Lower leg skin (tissue), 3 donors: Measurements from ENCODE around the gene SLC22A23.

ENCODE experiments used
- POLR2A ChIP-seq, 2 donors: fragments of 450-650 bp; IDR thresholded peaks; one replicate each; pipeline ENCODE4 v1.6.1; 2016 to 2017; ENCODE audit warnings: antibody characterized with exemption in 2 of 2, mild to moderate bottlenecking in 1 of 2, moderate library complexity in 1 of 2
- TF ChIP-seq, protein P1 (sequence below), 3 donors: fragments of 450-650 bp; IDR thresholded peaks; one replicate each; pipeline ENCODE4 v1.5.1; 2016; ENCODE audit warnings: antibody characterized with exemption in 3 of 3, mild to moderate bottlenecking in 3 of 3, moderate library complexity in 2 of 3

DNA sequence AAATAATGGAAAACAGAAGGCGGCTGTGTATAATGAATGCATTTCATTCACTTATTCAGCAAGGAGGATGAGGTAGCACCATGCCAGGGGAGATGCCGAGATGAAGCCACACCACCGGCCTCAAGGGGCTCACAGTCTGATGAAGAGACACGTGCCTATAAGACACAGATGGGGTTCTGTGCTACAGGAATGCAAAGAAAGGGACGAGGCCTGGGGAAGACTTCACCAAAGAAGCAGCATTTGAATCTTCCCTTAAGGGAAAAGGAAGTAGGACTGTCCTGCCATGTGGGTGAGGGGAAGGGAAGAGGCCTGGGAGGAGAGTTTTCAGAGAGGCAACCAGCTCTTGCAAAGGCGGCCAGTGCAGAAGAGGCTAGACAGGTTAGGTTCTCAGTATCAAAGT, 99.2 kb downstream of the SLC22A23 start:
- TF ChIP-seq POLR2A (IDR thresholded peaks at IDR 0.05), result no peak
- TF ChIP-seq, protein P1, sequence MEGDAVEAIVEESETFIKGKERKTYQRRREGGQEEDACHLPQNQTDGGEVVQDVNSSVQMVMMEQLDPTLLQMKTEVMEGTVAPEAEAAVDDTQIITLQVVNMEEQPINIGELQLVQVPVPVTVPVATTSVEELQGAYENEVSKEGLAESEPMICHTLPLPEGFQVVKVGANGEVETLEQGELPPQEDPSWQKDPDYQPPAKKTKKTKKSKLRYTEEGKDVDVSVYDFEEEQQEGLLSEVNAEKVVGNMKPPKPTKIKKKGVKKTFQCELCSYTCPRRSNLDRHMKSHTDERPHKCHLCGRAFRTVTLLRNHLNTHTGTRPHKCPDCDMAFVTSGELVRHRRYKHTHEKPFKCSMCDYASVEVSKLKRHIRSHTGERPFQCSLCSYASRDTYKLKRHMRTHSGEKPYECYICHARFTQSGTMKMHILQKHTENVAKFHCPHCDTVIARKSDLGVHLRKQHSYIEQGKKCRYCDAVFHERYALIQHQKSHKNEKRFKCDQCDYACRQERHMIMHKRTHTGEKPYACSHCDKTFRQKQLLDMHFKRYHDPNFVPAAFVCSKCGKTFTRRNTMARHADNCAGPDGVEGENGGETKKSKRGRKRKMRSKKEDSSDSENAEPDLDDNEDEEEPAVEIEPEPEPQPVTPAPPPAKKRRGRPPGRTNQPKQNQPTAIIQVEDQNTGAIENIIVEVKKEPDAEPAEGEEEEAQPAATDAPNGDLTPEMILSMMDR (IDR thresholded peaks at IDR 0.05), result no peak
